SK-N-SH (cell line): ENCODE measurements around the gene PPP2R1B.

Experiments
- EZH2phosphoT487 ChIP-seq: fragments of 200-600 bp; sonication (generic); IDR thresholded peaks from 2 replicates; pipeline ENCODE4 v1.6.1; 2017; ENCODE audit warnings: low read depth, mixed run types, mild to moderate bottlenecking, antibody characterized with exemption, moderate library complexity, borderline replicate concordance
- MXI1 ChIP-seq: IDR thresholded peaks from 2 replicates; pipeline ENCODE4 v1.6.1; 2012; ENCODE audit warnings: mild to moderate bottlenecking, low read depth, low read length, improper control_type of control experiment
- POLR2AphosphoS5 ChIP-seq: IDR thresholded peaks from 2 replicates; pipeline ENCODE4 v1.6.1; 2012; ENCODE audit warnings: low read depth, low read length
- RAD21 ChIP-seq: IDR thresholded peaks from 2 replicates; pipeline ENCODE4 v1.6.1; 2012; ENCODE audit warnings: mild to moderate bottlenecking, low read length
- RCOR1 ChIP-seq: fragments of 150-350 bp; IDR thresholded peaks from 2 replicates; pipeline ENCODE4 v1.6.1; 2017; ENCODE audit warnings: antibody characterized with exemption, low read length
- RFX5 ChIP-seq: IDR thresholded peaks from 2 replicates; pipeline ENCODE4 v1.6.1; 2012; ENCODE audit warnings: mild to moderate bottlenecking, improper control_type of control experiment, low read length
- RXRA ChIP-seq: IDR thresholded peaks from 2 replicates; pipeline ENCODE4 v1.4.0; 2012; ENCODE audit warnings: low read depth, mild to moderate bottlenecking, borderline replicate concordance
- SMC3 ChIP-seq: IDR thresholded peaks from 2 replicates; pipeline ENCODE4 v1.6.1; 2012; ENCODE audit warnings: low read depth, low read length, improper control_type of control experiment
- YY1 ChIP-seq: IDR thresholded peaks from 2 replicates; pipeline ENCODE4 v1.4.0; 2012; ENCODE audit warnings: low read depth, mild to moderate bottlenecking
- TF ChIP-seq, protein P1 (sequence below): fragments of 150-350 bp; IDR thresholded peaks from 2 replicates; pipeline ENCODE4 v1.6.1; 2017; ENCODE audit warnings: antibody characterized with exemption, low read length, low read depth, borderline replicate concordance
- TF ChIP-seq, protein P2 (sequence below): fragments of 200-600 bp; sonication (generic); IDR thresholded peaks from 2 replicates; pipeline ENCODE4 v1.6.1; 2017; ENCODE audit warnings: antibody characterized with exemption, mild to moderate bottlenecking, moderate library complexity

- TF ChIP-seq, protein P1, sequence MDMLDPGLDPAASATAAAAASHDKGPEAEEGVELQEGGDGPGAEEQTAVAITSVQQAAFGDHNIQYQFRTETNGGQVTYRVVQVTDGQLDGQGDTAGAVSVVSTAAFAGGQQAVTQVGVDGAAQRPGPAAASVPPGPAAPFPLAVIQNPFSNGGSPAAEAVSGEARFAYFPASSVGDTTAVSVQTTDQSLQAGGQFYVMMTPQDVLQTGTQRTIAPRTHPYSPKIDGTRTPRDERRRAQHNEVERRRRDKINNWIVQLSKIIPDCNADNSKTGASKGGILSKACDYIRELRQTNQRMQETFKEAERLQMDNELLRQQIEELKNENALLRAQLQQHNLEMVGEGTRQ: no peak
- TF ChIP-seq, protein P2, sequence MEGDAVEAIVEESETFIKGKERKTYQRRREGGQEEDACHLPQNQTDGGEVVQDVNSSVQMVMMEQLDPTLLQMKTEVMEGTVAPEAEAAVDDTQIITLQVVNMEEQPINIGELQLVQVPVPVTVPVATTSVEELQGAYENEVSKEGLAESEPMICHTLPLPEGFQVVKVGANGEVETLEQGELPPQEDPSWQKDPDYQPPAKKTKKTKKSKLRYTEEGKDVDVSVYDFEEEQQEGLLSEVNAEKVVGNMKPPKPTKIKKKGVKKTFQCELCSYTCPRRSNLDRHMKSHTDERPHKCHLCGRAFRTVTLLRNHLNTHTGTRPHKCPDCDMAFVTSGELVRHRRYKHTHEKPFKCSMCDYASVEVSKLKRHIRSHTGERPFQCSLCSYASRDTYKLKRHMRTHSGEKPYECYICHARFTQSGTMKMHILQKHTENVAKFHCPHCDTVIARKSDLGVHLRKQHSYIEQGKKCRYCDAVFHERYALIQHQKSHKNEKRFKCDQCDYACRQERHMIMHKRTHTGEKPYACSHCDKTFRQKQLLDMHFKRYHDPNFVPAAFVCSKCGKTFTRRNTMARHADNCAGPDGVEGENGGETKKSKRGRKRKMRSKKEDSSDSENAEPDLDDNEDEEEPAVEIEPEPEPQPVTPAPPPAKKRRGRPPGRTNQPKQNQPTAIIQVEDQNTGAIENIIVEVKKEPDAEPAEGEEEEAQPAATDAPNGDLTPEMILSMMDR: no peak
- no peak for TF ChIP-seq POLR2AphosphoS5
- no peak for TF ChIP-seq SMC3
- no peak for TF ChIP-seq MXI1
- no peak for TF ChIP-seq YY1
- TF ChIP-seq RFX5: no peak
- TF ChIP-seq RAD21: no peak
- no peak for TF ChIP-seq EZH2phosphoT487
- TF ChIP-seq RXRA: no peak
- no peak for TF ChIP-seq RCOR1
Measured at GRCh38 chr11:111759376-111759775, 6.8 kb downstream of the PPP2R1B start.
